SK-MEL-5 (cell line): ENCODE results near the gene HS6ST1. TPM values are rescaled to one million over a fixed set of nuclear protein-coding genes. Genes with fewer than 3 reads are reported as not detected.

Source experiments
- DNase-seq: peaks from one replicate; pipeline ENCODE4 v3.0.0-alpha.2; 2016; ENCODE audit warnings: low read depth, low spot score
- in situ Hi-C: cut with HindIII; loops from 2 replicates; pipeline ENCODE4 v1.10.0; 2016; ENCODE audit warnings: low sequenced_read_pairs, high pct_unique_total_duplicates, low pct_unique_long_range_greater_than_20kb
- total RNA-seq: library from RNA; depleted of rRNA; stranded (reverse); fragments of >200 nt; shearing (Covaris generic); gene quantifications from 2 replicates; pipeline ENCODE4 v1.2.3, GENCODE V29; 2014

The HS6ST1 gene
- total RNA-seq, 1 experiment from 2014 or later: 6.0 TPM

DNA sequence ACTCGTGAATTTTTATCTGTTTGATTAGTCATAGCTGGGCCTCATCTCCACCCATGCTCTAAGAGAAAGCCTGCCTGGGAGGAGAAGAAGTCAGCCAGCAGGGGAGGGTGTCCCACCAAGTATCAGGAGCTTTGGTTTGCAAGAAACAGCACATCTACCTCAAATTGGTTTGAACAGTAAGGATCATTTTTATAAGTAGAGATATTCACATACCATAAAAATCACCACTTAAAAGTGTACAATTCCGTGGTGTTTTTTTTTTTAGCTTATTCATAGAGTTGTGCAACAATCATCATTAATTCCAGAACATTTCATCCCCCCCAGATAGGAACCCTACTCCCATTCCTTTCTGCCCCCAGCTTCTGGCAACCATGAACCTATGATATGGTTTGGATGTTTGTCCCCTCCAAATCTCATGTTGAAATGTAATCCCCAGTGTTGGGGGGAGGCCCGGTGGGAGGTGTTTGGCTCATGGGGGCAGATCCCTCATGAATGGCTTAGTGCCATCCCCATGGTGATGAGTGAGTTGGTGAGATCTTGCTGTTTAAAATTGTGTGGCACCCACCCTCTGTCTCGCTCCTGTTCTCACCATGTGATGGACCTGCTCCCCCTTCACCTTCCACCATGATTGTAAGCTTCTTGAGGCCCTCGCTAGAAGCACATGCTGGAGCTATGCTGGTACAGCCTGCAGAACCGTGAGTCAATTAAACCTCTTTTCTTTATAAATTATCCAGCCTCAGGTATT is 36.2 kb upstream of the HS6ST1 start:
- in situ Hi-C loops: no loop called here
- DNase-seq: no peak

DNA sequence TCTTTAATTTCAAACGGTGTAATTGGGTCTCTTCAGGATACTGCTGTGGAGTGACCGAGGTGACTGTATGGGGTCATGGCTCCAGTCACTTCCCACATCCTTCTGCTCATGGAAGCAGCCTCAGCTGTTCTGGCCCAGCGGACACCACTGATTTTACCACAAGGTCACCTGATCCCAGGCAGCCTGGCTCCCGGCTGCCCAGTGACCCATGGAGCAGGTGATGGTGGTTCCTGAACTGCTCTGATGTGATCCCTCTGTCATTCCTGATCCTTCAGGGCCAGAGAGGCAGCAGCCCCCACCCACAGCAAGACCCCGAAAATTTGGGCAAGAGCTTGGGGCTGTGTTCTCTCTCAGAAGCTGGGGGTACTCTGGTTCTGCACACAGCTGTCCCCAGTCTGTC is 35.5 kb upstream of the HS6ST1 start:
- DNase-seq: no peak
- in situ Hi-C loops: no loop called here

DNA sequence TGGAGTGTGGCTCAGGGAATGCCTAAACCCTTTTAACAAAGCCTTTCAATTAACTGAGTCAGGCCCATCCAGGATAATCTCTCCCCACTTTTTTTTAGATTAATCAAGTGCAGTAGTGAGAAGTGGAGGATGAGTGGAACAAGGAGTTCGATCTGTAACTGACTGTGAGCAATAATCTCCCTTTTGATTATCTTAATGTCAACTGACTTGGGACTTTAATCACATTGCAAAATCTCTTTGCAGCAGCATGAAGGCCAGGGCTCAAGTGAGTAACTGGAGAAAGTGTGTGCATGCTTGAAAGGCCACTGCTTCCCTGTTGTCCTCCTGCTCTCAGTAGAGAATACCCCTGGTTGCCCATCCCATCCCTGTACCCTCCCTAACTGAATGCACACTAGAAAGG is 32.1 kb upstream of the HS6ST1 start:
- in situ Hi-C loops: no loop called here
- no peak for DNase-seq

DNA sequence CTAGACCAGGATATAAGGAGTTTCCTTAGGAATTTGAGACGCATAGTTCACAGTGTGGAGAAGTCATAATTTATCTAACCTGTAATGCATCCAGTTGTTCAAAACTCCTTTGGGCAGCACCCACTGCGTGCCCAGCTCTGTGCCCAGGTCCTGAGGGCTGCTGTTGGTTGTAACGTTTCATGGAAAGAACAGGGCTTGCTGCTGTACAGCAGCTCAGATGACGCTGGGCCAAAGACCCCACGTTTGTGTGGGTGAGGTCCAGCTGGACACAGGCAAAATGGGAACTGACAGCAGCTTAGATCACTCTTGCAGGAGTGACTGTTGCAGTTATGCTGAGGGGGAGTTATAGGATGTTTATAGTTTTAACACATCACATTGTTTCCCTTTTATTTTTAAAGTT is 30.0 kb upstream of the HS6ST1 start:
- in situ Hi-C loops: no loop called here

DNA sequence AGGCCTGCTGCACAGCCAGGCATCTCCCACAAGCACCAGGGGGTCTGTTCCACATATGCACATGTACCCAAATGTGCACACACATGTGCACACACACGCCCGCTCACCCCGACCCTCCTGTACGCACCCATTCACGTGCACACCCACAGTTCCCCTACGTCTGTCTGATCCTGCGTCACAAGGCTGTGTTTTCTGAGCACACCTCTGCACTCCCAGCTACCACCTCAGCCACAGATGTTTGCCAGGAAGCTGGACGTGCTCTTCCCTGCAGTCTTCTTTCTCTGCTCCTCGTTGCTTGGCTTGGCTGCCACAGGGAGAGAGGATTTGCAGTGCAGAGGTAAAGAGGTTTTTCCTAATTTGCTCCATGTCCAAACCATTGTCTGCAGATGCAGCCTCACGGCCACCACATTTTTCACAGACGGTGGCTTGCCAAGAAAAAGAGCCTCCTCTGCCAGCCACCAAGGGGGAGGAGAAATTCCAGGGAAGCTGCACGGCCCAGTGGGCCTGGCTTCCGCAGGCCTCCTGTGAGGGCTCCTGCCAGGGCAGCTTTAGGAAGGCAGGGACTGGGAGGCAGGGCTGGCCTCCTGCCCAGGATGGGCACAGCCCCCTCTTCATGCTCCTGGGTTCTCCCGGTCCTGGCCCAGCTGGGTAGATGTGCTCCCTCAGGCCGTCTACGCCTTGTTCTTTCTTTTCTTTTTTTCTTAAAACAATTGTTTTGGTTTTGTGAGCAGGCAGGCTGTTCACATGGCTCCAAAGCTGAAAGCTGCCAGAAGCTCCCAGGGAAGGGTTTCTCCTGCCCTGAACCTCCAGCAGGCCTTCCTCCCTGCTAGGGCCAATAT is 29.3 kb upstream of the HS6ST1 start:
- in situ Hi-C loops: no loop called here
- DNase-seq: no peak

More for the DNA sequence above, 30.0 kb upstream of the HS6ST1 start:
- DNase-seq: no peak

DNA sequence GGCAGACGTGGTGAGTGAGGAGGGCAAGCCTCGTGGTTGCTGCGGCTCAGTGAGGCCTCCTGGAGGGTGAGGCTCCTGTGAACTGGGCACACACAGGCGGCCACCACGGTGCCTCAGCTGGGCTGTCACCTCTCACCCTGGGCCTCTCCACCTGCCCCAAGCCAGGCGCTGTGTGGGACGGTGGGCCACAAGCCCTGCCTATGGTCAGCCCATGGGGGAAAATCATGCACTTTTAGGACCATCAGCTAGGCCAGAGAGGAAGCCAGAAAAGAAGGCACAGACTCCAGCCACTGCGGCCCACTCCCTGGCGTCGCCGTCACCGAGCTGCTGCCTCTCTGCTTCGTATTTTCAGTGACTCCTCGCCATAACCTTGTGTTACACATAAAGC is 28.5 kb upstream of the HS6ST1 start:
- in situ Hi-C loops: no loop called here
- no peak for DNase-seq

DNA sequence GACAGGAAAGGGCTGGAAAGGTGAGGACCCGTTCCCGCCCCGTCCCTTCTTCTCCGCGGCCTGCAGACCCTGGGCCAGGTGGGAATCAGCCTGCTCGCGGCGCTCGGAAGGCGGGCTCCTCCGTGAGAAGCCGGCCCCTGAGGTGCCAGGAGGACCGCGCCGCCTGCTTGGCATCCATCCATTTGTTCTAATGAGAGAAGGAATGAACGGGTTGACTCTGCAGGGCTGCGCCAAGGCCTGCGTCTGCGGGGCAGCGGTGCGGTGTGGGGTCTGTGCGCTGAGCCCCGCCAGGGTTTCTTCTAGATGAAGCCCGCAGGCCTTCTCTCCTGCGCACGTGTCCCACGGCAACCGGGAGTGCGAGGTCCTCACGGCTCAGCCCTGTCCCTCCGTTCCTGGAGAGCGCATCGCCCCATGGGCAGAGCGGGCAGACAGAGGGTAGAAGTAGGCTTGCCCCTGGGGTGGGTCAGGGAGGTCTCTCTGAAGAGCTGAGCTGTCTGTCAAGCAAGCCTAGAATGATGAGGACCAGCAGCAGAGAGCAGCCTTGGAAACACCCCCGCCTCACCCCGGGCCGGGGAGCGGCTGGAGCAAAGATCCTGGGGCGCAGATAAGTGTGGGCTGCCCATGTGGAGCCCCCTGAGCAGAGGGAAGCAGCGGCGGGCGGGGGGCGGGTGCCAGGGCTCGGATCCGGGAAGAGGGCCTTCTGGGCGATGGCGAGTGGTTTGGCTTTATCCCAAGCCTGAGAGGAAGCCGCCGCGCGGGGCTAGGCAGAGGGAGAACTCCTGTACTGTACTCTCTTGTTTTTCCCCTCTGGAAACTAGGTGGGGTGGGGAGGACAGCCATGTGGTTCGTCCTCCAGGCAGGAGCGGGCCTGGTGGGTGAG is 27.9 kb upstream of the HS6ST1 start:
- DNase-seq: no peak
- in situ Hi-C loops: no loop called here

DNA sequence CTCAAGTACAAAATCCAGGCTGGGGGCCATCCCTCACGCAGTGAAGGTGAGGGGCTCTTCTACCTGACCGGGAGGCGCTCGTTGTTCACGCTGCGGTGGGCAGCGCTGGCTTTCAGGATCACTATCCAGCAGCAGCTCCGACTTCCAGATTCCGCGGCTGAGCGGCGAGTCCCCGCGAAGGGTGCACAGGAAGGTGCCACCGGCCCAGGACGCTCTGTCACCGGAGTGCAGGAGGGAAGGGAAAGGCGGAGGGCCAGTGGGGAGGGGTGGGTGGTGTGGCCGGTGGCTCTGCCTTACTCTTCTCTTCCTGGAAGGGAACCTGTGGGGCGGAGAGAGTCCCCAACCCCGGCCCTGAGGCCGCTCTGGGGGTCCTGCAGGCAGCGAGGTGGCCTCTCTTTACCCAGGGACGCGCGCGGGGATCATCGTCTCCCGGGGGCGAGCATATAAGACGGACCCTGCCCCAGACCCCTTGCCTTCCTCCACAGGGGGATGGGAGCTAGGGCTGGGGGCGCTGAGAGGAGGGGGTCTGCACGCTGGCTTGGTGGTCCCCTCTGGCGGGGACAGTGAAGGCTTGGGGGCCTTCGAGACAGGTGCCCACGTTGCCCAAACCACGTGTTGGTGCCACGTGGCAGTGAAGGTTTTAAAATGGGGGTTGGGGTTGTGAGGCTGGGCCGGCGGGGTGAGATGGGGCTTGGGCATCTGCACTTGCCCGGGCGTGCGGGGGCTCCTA is 26.9 kb upstream of the HS6ST1 start:
- in situ Hi-C loops: no loop called here

DNA sequence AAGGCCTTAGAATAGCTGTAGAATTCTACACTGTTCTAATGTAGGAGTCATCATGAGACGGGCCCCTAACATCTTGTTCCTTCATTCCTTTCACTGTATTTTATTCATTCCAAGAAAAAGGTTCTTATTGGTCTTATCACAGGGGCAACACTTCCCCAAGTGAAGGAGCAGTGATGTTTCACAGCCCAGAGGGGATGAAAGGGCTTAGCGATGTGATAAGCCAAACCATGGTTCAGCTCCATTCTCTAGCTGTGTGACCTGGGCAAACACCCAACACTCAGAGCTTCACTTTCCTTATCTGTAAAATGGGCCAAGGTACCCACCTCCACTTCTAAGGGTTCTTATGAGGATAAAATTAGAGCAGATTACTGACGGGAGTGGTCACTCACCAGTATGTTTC is 25.4 kb upstream of the HS6ST1 start:
- in situ Hi-C loops: no loop called here
- no peak for DNase-seq

More for the DNA sequence above, 26.9 kb upstream of the HS6ST1 start:
- DNase-seq: no peak

DNA sequence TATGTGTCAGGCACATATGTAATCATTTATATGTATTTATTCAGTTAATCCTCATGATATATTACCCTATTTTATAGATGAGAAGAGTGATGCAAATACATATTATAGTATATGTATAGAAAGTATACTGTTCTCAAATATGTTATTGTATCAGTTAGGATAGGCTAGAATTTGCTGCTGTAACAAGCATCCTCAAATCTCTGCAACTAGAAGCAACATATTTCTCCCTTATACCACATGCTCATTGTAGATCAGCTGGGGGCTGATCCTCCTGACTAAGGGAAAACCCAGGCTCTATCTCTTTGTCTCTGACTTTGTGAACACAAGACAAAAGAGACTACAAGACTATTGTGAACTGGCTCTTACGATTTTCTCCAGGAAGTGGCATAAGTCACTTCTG is 24.8 kb upstream of the HS6ST1 start:
- in situ Hi-C loops: no loop called here
- DNase-seq: no peak

DNA sequence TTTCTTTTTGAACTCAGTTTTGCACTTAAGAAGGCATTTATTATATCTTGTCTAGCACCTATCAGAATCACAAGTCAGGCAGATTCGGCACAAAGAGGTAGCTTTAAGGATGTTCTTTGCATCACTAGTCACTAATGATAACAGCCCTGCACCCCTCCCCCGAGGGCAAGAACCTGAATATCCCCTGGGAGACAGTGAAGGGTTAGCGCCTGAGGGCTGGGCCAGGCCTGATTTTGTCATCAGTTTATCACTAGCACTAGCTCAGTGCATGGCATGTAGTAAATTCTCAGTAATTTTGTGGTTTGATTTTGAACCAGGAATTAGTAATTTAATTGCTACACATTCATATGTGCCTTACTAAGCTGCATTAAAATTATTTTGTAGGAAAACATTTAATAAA is 23.9 kb upstream of the HS6ST1 start:
- no peak for DNase-seq
- in situ Hi-C loops: no loop called here

DNA sequence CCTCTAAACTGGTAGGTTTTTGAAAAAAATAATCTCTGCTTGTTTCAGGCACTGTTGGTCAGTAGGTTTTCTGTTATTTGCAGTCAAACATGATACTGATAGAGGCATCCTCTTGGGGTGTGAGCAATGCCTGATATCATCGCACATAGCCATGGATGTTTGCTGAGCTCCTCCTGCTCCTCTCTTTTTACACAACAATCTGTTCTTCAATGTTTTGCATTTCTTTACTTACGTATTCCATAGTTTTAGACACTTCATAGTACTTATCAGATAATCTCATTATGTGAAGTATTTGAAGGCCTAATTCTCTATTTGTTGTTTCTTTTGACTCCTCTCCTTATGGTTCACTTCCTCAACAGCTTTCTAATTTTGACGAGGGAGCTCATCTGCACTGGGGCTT is 23.0 kb upstream of the HS6ST1 start:
- DNase-seq: no peak
- in situ Hi-C loops: no loop called here

DNA sequence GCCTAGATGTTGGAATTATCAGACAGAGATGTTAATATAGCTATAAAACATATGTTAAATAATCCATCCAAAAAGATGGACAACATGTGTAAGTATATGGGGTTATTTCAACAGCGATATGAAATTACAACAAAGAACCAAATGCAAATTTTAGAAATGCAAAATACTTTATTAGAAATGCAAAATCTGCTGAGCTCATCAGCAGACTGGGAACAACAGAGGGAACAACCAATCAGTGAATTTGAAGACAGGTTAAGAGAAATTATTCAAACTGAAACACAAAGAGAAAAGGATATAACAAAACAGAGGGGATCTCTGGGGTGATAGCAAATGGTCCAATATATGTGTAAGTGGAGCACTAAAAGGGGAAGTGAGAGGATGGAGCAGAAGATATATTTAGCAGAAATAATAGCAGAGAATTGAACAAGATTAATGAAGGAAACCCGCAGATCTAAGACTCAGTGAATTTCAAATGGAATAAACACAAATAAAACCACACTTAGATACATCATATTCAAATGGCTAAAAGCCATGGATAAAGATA is 13.5 kb upstream of the HS6ST1 start:
- no peak for DNase-seq
- in situ Hi-C loops: no loop called here

DNA sequence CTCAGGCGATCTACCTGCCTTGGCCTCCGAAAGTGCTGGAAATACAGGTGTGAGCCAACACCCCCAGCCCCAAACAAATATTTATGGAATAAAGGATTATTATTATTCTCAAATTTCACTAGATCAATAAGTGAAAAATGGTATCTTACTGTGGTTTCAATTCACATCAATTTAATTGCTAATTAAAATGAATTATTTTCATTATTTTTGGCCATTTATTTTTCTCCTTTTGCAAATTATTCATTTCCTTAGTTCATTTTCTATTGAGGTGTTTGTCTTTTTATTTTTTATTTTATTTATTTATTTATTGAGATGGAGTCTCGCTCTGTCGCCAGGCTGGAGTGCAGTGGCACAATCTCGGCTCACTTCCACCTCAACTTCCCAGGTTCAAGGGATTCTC is 11.9 kb upstream of the HS6ST1 start:
- DNase-seq: no peak
- in situ Hi-C loops: no loop called here

DNA sequence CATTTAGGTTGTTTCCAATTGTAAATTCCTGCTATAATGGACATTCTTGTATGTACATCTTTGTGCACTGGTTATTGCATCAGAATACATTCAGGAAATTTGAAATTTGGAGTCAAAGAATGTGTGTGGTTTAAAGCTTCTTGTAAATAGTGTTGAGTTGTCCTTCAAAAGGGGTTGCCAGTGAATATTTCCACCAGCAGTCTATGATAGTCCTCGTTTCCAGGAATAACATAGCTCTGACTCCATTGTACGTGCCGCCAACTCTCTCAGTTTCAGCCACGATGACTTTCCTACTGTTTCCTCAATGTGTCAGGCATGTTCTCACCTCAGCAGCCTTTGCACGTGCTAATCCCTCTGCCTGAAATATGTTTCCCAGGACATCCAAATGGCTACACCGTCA is 10.9 kb upstream of the HS6ST1 start:
- DNase-seq: no peak
- in situ Hi-C loops: no loop called here

DNA sequence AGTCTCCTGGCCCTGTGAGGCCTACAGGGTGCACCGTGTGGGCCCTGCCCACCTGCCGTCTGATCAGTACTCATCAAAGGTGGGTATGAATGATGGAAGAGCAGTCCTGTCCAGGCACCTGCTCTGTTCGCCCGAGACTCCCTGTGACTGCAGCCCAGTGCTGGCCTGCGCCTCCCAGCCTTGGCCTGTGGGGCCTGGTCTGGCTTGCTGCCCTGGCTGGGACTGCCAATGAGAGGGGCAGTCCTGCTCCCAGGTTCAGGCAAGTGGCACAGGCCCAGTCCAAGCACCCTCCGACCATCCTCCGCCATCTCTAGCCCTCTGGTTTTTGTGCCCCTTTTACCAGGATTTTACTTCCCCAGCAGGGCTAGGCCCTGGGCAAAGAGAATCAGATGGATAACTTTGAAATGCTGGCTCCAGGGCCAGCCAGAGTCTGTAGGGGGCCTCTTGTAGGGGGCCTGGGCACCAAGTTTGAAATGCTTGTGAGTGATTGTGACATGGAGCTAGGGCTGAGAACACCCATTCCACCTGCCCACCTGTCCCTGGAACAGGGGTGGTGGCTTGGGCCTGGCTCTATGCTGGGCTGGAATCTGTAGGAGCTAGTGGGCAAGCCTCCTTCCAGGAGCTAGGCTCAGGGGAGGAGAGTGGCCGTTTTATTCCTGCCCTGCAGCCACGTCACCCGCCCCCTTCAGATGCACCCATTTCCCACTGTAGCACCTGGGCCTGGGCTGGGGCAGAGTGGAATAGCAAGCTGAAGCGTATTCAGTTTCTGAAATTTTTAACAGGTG is 8.7 kb upstream of the HS6ST1 start:
- in situ Hi-C loops: no loop called here
- no peak for DNase-seq

DNA sequence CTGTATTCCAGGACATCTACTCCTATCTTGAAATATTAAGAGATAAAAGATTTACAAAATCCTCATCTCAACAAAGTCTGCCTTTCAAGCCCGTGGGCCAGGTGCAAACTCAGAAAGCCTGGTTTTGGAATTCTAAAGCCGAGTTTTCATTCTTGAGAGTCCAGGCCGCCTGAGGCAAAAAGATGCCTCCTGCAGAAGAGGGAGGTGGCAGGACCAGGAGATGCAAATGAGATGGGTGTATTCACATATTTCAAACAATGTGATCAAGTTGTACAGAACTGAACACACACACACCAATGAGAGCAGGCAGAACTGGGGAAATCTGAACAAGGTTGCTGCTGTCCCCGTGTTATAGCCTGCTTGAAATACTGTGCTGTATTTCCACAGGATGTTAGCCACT is 7.7 kb upstream of the HS6ST1 start:
- in situ Hi-C loops: no loop called here

More for the DNA sequence above, 7.7 kb upstream of the HS6ST1 start:
- DNase-seq: no peak
